ENCODE results near the gene RASAL2. TPM values are rescaled to one million over a fixed set of nuclear protein-coding genes. Genes with fewer than 3 reads are reported as not detected.

RASAL2 gene
- total and polyA plus RNA-seq, 2 donors (not counting 1 experiment from before 2014, with no cell fraction given): 0.12 TPM; not detected in 1

GRCh38 chr1:178452013-178452412 lies 358.1 kb downstream of the RASAL2 start:
- Mint-ChIP-seq H3K27ac (no peak overlapping the region), H3K27me3 (peaks cover 4% of the 10 kb centered on the region), H3K4me3 (no peak overlapping the region), H3K9me3 (ENCODE audit: insufficient read depth) (no peaks in the 10 kb centered on the region), H3K4me1 (no peaks in the 10 kb centered on the region)
- ATAC-seq (ENCODE audit: low read depth) (no peak), DNase-seq (no peak)
- no peak for TF ChIP-seq EZH2 (IDR thresholded peaks at IDR 0.05; ENCODE audit: borderline replicate concordance, insufficient read depth, low read depth, low read length, poor library complexity, severe bottlenecking)
- TF ChIP-seq, protein P1, sequence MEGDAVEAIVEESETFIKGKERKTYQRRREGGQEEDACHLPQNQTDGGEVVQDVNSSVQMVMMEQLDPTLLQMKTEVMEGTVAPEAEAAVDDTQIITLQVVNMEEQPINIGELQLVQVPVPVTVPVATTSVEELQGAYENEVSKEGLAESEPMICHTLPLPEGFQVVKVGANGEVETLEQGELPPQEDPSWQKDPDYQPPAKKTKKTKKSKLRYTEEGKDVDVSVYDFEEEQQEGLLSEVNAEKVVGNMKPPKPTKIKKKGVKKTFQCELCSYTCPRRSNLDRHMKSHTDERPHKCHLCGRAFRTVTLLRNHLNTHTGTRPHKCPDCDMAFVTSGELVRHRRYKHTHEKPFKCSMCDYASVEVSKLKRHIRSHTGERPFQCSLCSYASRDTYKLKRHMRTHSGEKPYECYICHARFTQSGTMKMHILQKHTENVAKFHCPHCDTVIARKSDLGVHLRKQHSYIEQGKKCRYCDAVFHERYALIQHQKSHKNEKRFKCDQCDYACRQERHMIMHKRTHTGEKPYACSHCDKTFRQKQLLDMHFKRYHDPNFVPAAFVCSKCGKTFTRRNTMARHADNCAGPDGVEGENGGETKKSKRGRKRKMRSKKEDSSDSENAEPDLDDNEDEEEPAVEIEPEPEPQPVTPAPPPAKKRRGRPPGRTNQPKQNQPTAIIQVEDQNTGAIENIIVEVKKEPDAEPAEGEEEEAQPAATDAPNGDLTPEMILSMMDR (IDR thresholded peaks at IDR 0.05): no peak
- no peak overlapping the region for H3K9ac ChIP-seq (ENCODE audit: low read length)
- no peaks in the 10 kb centered on the region for H3K79me2 ChIP-seq (ENCODE audit: control insufficient read depth, insufficient read depth, low read length)
- no peak overlapping the region for H2AFZ ChIP-seq (ENCODE audit: insufficient read depth, low read depth, low read length, poor library complexity, severe bottlenecking)
- ChIA-PET POLR2A (no interaction called here), CTCF (no interaction called here)
- H4K20me1 ChIP-seq (ENCODE audit: control insufficient read depth, insufficient read depth, low read length, poor library complexity, severe bottlenecking): no peaks in the 10 kb centered on the region
- intact Hi-C loops (cut with micrococcal nuclease): no loop called here
- no CpG with 5 or more reads among the region's 3 CpGs for WGBS (ENCODE audit: insufficient coverage)
- H3K27me3 ChIP-seq (replicated peaks in 1 of 4; ENCODE audit: control extremely low read depth in 1 of 4, control insufficient read depth in 3 of 4, insufficient read depth in 4 of 4, low read length in 3 of 4): no peaks in the 10 kb centered on the region
- H3K4me3 ChIP-seq (ENCODE audit: control extremely low read depth in 1 of 5, extremely low read depth in 1 of 5, insufficient read depth in 1 of 5, low read depth in 2 of 5, low read length in 4 of 5): no peak overlapping the region
- no peaks in the 10 kb centered on the region for H3K9me3 ChIP-seq (ENCODE audit: control extremely low read depth in 1 of 3, control insufficient read depth in 2 of 3, insufficient read depth in 1 of 3, low read length in 2 of 3)
- no peaks in the 10 kb centered on the region for H3K36me3 ChIP-seq (replicated peaks in 1 of 2; ENCODE audit: control extremely low read depth in 1 of 2, control insufficient read depth in 1 of 2, extremely low read depth in 1 of 2, insufficient read depth in 2 of 2, low read length in 1 of 2)
- H3K4me1 ChIP-seq (ENCODE audit: control insufficient read depth in 2 of 2, insufficient read depth in 2 of 2, low read length in 2 of 2): no peaks in the 10 kb centered on the region
- H3K4me2 ChIP-seq (replicated peaks; ENCODE audit: low read depth, low read length, poor library complexity, severe bottlenecking): no peak overlapping the region
- no peak overlapping the region for H3K27ac ChIP-seq (ENCODE audit: low read length in 2 of 2)

DNA sequence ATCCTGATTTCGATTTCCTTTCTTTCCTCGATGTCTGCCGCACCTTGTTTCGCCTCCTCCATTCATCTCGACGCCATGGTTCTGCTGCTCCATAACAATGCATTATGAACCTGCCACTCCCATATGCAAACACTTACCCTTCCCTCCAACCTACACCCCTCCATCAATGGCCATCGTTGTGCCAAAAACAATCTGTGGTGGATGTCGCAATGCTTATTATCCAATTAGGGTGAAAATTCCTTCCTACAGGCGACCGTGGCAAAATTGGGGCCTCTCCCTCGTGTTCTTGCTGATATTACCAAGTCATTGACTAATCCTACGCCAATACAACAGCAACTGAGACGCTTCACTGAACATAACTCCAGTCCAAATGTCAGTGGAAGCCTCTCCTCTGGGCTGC lies 362.6 kb downstream of the RASAL2 start:
- no peak overlapping the region for H3K27ac Mint-ChIP-seq
- H3K4me2 ChIP-seq (replicated peaks; ENCODE audit: low read depth, low read length, poor library complexity, severe bottlenecking): no peak overlapping the region
- intact Hi-C loops (cut with micrococcal nuclease): no loop called here
- H3K4me1 ChIP-seq (ENCODE audit: control insufficient read depth in 2 of 2, insufficient read depth in 2 of 2, low read length in 2 of 2): no peaks in the 10 kb centered on the region
- H3K9me3 Mint-ChIP-seq (ENCODE audit: insufficient read depth): no peaks in the 10 kb centered on the region
- H3K27ac ChIP-seq (ENCODE audit: low read length in 2 of 2): no peak overlapping the region
- WGBS (ENCODE audit: insufficient coverage): 98% methylated on average over 12 of the region's 13 CpGs
- H3K27me3 Mint-ChIP-seq: no peaks in the 10 kb centered on the region
- no peak overlapping the region for H3K4me3 Mint-ChIP-seq
- TF ChIP-seq, protein P1 (IDR thresholded peaks at IDR 0.05): no peak
- TF ChIP-seq EZH2 (IDR thresholded peaks at IDR 0.05; ENCODE audit: borderline replicate concordance, insufficient read depth, low read depth, low read length, poor library complexity, severe bottlenecking): no peak
- no peak for ATAC-seq (ENCODE audit: low read depth)
- H3K4me1 Mint-ChIP-seq: no peaks in the 10 kb centered on the region
- no peaks in the 10 kb centered on the region for H4K20me1 ChIP-seq (ENCODE audit: control insufficient read depth, insufficient read depth, low read length, poor library complexity, severe bottlenecking)
- no peak overlapping the region for H3K4me3 ChIP-seq (ENCODE audit: control extremely low read depth in 1 of 5, extremely low read depth in 1 of 5, insufficient read depth in 1 of 5, low read depth in 2 of 5, low read length in 4 of 5)
- H3K9me3 ChIP-seq (ENCODE audit: control extremely low read depth in 1 of 3, control insufficient read depth in 2 of 3, insufficient read depth in 1 of 3, low read length in 2 of 3): no peaks in the 10 kb centered on the region
- H3K9ac ChIP-seq (ENCODE audit: low read length): no peak overlapping the region
- POLR2A ChIA-PET: no interaction called here
- no peaks in the 10 kb centered on the region for H3K79me2 ChIP-seq (ENCODE audit: control insufficient read depth, insufficient read depth, low read length)
- CTCF ChIA-PET: no interaction called here
- no peaks in the 10 kb centered on the region for H3K36me3 ChIP-seq (replicated peaks in 1 of 2; ENCODE audit: control extremely low read depth in 1 of 2, control insufficient read depth in 1 of 2, extremely low read depth in 1 of 2, insufficient read depth in 2 of 2, low read length in 1 of 2)
- no peak for DNase-seq
- no peaks in the 10 kb centered on the region for H3K27me3 ChIP-seq (replicated peaks in 1 of 4; ENCODE audit: control extremely low read depth in 1 of 4, control insufficient read depth in 3 of 4, insufficient read depth in 4 of 4, low read length in 3 of 4)
- H2AFZ ChIP-seq (ENCODE audit: insufficient read depth, low read depth, low read length, poor library complexity, severe bottlenecking): no peak overlapping the region
